Measurements from ENCODE around the gene ZDHHC22.
A peak's percentile ranks its signal among the peaks of the same experiment; 100 is the strongest.
"Not testable (repeated sequence)": the region's sequence is repeated elsewhere in the genome, so short reads cannot be mapped to it uniquely, and the experiment has no call there.

Gene ZDHHC22, protein sequence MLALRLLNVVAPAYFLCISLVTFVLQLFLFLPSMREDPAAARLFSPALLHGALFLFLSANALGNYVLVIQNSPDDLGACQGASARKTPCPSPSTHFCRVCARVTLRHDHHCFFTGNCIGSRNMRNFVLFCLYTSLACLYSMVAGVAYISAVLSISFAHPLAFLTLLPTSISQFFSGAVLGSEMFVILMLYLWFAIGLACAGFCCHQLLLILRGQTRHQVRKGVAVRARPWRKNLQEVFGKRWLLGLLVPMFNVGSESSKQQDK

GRCh38 chr14:77141214-77142004 lies at the start of gene ZDHHC22:
Gene ZDHHC22, minus strand, starts transcription at chr14:77141791. Its CDS starts 2,053 bp downstream, at chr14:77139738.
- DNase-seq = no peak

DNA sequence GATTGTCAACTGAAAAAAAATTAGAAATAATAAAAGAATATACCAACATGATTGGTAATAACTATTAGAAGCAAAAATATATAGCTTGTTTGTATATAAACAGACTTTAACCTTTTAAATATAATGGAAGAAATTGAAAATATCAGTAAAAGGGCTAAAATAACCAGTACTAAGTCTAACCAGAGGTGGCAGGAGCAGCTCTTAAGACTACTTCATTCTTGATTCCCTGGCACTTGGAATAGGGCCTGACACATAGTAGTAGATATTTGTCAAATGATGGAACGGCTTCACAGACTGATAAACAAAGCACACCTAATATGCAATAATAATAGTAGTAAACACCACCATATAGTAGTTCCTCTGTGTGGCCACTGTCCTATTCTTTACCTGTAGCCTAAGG lies 49.4 kb upstream of the ZDHHC22 start:
- no peak for DNase-seq

GRCh38 chr14:77189479-77189878 lies 47.9 kb upstream of the ZDHHC22 start:
- no peak for DNase-seq

DNA sequence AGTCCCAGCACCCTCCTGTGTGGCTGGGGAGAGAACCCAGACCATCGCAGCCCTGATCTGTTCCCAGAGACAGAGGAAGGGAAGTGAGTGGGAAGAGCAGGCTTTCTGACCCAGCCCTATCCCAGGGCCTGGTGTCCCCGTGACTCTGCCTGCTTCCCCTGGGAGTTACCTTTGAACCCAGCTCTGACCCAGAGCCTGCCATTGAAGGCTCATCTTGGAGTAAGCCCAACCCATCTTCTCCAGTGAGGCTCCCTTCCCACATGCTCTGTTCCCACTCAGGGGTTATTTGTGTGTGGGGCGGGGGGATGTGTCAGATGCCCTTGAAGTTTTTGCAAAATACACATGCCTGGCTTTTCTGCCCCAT lies 46.0 kb upstream of the ZDHHC22 start:
- no peak for DNase-seq

DNA sequence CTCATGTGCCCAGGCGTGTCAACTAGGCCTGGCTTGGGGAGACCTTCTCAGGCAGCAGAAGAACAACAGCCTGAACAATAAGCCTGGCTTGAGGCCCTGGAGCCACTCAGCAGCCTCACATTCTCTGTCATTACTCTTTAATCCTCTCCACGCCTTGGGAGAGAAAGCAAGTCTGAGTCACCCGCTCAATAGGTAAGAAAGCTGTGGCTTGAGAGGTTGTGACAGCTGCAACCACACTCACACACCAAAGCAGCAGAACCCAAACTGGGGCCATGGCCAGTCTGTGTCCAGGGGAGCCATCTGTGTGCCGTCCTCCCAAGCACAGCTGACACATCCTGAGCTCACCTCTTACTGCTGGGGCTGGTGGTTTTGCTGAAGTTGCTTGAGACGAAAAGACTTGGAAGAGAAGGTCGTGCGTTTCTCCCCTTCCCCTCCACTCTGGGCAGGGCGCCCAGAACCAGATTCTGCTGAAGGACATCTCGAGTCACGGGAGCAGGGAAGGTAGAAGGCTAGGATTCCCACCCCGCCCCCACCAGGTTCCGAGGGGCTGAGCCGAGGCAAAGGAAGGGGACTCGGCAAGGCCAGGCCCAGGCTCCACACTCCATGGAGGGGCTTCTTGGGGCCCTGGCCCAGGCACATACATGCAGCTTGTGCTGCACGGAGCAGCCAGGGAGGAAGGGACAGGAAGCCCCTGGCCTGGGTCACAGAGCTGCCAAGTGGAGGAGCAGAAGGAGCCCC lies 45.5 kb upstream of the ZDHHC22 start:
- DNase-seq = no peak

DNA sequence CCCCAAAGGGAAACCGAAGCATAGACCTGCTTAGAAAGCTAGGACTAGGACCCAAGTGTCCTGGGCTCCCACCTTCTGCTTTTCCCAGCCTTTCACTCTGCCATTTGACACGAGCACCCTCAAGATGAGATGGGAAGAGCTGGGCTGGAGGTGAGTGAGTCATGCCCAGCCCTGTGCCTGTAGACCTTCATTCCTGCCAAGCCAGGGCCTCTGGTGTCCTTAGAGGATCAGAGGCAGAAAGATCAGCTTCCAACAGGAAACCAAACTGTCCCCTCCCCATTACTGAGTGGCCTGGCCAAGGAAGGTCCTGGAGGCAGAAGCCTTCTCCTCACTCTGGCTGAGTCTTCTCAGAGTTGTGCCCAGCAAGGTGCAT lies 43.5 kb upstream of the ZDHHC22 start:
- no peak for DNase-seq

DNA sequence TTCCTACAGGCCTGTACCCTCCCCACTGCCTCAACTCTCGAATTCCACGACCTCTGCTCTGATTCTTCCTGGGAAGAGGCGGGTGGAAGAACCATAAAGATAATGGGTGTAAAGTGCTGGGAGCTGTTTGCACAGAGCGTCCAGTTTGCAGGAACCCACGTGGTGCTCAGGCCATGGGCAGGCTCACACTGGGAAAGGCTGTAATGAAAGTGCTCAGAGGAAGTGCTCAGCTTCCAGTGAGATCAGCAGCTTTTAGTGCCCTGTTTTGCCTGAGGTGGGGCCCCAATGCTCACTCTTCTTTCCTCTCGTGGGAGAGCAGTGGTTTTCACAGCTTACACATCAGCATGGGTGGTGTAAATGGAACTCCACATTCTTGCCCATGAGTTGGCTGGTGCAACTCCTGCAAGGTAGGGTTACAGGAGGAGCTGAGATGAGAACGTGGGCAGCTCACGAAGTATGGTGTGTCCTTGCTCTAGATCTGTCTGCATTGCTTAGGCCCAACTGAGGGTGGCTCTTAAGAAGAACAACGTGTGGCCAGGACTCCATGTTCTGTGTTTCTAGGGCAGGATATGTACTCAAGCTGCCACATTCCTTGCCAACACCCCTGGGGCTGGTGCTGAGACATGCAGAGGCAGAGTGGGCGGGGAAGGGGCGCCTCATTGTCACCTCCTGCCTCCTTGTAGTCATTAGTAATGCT lies 43.0 kb upstream of the ZDHHC22 start:
- DNase-seq = no peak

DNA sequence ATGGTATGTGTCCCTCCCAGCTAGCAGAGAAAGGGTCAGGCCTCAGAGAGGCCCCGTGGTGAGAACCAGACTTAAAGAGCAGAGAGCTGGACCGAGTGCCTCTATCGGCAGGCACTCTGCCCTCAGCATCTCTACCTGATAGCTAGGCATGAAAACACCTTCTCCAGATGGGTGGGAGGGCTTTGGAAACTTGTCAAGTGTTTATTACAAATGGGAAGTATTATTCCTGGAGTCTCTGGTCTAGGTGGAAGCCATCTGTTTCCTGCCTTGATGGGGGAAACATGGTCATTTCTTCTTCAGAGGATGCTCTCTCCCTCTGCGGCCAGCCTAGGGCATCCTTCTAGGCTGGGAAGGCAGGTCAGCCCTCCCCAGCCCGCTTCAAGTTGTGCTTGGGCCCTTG lies 42.3 kb upstream of the ZDHHC22 start:
- DNase-seq = no peak

DNA sequence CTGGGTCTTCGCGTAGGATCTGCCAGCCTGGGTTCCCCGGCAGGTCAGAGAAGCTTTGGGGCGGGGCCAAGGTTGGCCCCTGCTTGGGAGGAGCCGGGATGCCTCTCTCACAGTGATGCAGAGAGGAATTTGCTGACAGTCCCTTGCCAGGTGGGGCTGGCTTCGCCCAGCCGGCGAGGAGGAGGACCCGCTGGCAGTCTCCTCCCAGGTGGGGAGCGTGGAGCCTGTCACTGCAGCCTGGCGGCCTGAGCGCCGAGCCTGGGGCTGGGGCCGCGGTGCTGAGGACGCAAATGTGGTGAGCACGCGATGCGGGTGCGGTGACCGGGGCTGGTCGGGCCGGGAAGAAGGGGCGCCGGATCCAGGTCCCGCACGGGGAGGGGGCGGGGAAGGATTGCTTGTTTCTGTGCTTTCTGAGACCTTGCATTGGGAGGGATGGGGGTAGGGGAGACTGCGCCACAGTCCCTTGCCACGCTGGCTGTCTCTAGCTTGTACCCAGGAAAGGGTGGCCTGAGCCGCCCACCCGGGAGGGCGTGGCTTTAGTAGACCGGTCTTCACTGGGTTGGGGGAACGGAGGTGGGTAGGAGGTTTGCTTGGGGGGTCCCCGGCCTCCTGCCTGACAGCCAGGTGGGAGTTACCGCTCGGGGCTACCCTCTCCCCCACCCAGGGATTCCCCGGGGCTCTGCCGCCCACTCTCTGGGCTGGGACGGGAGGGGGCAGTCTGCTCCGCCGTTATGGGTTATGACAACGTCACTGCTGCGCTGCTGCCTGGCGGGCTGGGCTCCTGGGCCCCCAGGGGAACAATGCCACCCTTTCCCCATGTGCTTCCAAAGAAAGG lies 40.2 kb upstream of the ZDHHC22 start, which contains the start of gene TMEM63C:
TMEM63C (plus strand) TSS at position 196 of the 835 bp plus-strand sequence. CDS start 37,016 bp downstream, outside the sequence.
- peak; percentile 63 for DNase-seq

DNA sequence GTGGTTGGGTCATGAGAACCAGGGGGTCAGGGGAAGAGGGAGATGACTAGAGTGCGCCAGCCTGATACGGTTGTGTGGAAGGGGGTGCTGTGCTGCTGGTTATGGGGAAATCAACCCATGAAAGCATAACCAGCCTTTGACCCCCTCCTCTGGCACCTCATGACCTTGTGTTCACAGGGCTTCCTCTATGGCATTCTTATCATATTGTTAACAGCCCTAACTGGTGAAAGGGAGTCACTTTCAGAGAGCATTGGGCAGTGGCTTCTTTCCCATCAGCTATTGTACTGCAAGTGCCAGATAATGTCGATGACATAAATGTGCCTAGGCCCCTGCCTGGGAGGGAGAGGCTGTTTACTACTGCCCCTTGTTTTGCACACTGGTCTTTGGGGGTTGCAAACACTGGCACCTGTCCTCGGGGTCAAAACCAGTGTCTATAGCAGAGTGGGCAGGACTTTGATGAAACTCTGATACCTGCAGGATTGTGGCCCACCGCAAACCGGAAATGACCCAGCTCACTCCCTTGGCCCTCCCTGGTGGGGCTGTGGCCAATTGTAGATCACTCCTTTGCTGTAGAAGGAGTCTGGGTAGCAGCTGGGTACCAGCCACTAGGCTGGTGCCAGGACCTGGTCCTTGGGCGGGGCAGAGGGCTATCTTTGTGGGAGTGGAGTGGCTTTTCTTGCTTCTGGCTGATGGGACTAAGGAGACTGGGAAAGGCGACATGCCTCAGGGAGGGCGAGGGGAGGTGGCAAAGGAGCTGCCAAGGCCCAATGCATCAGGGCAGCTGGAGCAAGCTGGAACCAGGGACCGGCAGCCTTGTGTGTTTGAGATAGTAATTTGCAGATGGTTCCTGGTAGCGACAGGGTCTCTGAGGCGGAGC lies 39.4 kb upstream of the ZDHHC22 start:
- DNase-seq = no peak

DNA sequence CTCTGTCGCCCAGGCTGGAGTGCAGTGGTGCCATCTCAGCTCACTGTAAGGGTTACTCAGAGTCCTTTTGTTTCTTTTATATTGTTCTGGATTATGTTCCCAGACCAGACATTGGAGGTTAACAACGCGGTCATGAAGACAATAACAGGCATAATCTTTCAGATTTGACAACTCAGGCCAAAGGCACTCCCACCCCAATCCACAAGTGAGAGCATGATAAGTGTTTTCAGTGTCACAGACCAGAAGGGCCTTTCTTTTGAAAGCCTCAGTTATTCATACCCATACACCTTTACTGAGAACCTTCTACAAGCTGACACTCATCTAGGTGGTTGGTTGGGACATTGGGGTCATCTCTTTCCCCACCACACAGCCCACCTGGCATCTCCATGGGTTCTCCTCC lies 37.1 kb upstream of the ZDHHC22 start:
- no peak for DNase-seq

DNA sequence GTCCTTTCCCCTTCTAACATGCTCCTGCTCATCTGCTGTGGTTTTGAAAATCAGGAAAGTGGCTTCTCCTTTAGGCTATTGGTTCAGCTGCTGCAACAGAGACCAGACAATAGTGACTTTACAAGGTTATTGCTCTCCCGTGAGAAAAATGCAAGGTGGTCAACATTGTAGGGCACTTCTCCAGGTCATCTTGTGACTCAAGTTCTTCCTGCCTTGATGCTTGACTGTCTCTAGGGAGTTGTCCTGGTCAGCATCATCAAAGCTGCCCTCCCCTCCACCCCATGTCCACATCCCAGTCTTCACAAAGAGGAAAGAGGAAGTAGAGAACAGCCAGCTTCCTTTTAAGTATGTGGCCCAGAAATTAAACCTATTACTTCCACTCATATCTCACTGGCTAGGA lies 36.1 kb upstream of the ZDHHC22 start:
- DNase-seq = no peak

DNA sequence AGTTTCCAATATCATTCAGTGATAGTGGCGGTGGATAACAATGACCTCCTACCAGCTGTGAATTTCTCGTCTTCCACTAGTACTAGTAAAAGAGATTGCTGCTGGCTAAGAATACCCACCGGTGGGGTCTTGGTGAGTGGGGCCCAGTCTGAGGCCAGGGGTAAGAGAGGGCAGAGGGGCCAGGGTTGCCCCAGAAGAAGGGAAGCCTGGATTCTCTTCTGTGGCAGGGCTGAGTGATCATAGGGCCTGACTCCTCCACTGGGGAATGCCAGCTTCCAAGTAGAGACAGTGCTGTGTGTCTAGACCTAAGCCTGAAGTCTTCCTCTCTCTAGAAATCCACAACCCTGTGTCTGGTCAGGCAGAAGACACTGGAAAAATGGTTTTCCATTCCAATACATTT lies 34.3 kb upstream of the ZDHHC22 start:
- no peak for DNase-seq

DNA sequence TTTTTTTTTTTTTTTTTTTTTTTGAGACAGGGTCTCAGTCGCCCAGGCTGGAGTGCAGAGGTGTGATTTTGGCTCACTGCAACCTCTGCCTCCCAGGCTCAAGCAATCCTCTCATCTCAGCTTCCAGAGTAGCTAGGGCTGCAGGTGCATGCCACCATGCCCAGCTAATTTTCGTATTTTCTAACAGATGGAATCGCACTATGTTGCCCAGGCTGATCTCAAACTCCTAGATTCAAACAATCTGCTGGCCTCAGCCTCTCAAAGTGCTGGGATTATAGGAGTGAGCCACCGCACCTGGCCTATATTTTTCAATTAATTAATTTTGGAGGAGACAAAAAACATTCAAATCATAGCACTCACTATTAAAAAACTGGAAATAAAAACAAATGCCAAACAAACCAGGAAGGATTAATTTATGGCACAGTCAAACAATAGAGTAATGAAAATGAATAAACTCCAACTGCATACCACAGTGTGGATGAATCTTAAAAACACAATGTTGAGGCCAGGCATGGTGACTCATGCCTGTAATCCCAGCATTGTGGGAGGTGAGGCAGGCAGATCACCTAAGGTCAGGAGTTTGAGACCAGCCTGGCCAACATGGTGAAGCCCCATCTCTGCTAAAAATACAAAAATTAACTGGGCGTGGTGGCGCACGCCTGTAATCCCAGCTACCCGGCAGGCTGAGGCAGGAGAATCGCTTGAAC lies 32.5 kb upstream of the ZDHHC22 start:
- DNase-seq = not testable (repeated sequence)

DNA sequence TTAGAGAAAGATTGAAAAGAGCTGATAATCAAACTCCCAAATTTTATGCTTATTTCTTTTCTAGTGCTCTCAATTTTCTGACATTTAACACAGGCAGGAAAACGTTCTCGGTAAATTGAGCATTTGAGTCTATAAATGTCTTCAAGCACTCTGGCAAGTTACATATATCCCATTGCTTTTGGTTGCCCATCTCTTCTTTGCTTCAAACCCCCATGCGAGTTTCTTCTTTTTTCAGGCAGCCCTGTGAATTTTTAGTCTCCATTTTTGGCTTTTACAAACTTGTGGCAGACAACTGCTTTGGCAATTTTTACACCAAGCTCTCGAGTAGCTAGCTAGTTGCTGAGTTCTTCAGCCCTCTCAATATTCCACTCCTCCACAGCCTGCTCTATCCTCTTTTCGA lies 31.3 kb upstream of the ZDHHC22 start:
- DNase-seq = no peak

DNA sequence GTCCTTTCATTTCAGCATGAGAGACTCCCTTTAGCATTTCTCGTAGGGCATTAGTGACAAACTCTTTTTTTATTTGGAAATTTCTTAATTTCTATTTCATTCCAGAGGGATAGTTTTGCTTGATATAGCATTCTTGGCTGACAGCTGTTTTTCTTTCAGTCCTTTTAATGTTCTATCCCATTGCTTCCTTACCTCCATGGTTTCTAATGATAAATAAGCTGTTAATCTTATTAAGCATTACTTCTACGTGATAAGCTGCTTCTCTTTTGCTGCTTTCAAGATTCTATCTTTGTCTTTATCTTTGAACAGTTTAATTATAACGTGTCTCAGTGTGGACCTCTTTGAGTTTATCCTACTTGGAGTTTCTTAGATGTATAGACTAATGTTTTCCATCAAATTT lies 28.5 kb upstream of the ZDHHC22 start:
- no peak for DNase-seq

DNA sequence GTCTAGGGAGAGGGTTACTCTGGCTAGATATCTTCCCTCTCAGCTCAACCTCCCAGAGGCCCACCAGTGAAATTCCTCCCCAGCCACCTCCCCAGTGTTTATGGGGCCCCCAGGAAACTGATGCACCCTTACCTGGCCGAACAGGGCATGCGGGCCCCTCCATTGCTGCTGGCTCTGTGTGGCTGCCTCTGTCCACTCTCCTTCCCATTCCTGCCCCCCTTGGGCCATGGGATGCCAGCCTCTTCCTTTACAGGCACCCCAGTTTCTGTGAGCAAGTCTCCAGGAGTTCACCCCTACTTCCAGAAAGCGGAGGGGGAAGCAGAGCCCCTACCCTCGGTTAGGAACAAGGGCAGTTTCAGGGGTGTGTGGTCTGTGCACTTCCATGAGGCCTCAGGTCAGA lies 19.4 kb upstream of the ZDHHC22 start:
- no peak for DNase-seq

DNA sequence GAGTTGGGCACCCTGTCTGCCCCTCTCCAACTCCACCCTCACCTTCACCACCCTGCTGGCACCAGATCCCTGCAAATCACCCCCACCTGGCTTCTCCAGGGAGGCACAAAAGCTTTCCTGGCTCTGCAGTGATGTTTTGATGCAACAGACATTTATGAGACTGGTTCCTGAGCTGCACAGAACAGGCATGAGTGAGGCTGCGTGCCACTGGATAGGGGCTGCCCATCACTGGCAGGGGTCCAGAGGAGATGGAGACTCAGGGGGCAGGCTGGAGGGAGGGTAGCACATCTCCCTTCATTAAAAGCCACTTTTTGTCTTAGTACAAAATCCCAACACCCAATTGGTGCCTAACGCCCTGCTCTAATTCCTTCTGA lies 17.3 kb upstream of the ZDHHC22 start:
- DNase-seq = no peak

DNA sequence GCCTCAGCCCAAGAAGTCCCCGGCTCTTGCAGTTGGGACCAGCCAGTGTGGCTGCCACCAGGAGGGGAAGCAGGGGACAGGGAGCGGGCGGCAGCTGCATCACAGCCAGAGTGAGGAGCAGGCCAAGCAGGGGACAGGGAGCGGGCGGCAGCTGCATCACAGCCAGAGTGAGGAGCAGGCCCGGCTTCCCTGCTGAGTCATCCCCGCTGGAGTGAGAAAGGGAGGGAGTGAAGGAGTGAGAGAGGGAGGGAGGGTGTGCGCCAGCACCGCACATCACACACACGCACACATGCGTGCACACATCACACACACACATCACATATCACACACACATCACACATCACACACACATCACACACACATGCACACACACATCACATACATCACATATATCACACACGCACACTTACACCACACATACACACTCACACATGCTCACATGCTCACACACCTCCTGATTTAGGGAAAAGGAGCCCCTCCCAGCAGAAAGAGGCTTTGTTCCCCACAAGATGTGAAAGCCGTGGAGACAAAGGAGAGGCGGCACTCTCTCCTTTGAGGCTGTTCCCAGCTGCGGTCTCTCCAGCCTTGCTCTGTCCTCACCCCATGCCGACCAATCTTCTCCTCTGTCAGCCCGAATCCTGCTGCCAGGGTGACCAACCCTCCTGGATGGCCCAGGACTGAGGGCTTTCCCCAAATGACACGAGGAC lies 16.7 kb upstream of the ZDHHC22 start:
- DNase-seq = no peak

- no peak for DNase-seq
These were observed 16.1 kb upstream of the ZDHHC22 start for GRCh38 chr14:77157740-77158139.

Data from CD4-positive, alpha-beta T cell treated with Interleukin-6 for 4 hours (primary cell).